AG08396 (cell line): ENCODE results near the gene HACE1.

Experiments
- DNase-seq: peaks from one replicate; pipeline ENCODE4 v3.0.0; 2012; ENCODE audit warnings: low spot score, mixed read lengths

Gene HACE1

GRCh38 chr6:104730450-104730849 lies 129.3 kb downstream of the HACE1 start:
- no peak for DNase-seq

DNA sequence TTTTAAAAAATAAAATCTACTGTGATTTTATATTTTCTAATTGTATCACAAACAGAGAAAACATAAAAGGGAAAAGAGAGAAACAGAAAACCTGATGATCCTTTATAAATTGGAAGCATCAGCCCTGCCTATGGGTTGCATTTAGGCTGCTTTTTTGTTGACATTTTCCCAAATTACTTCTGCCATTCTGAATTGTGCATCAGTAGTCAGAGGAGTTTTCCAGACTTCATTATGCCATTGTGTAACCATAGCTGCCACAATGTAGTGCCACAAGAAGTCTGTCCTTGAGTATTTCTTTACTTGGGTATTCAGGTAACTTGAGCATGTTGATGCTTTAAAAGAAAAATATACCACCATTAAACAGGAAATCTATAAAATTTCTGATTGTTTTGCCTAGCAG lies 130.3 kb downstream of the HACE1 start:
- no peak for DNase-seq

DNA sequence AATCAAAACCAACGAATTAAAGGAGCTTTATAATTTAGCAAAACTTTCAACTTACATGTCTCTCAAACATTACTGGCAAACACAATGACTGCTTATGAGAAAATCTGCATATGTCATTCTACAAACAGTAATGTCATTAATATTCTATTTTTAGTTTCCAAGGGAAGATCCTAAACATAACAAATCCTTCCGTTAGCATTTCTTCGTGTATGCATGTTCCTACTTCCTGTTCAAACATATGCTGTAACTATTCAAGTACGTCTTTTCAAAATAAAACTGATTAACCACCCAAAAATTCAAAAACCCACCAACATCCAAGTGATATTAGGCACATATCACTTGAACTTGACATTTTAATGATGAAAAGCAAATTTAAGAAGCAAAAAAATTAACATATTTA lies 131.3 kb downstream of the HACE1 start:
- DNase-seq: peak; percentile 11

GRCh38 chr6:104718672-104719071 lies 141.0 kb downstream of the HACE1 start:
- DNase-seq: no peak

- no peak for DNase-seq
Observed at GRCh38 chr6:104716858-104717257, 142.9 kb downstream of the HACE1 start.

- no peak for DNase-seq
Observed at GRCh38 chr6:104714796-104715195, 144.9 kb downstream of the HACE1 start.

- DNase-seq: no peak
Observed at GRCh38 chr6:104713982-104714381, 145.7 kb downstream of the HACE1 start.

DNA sequence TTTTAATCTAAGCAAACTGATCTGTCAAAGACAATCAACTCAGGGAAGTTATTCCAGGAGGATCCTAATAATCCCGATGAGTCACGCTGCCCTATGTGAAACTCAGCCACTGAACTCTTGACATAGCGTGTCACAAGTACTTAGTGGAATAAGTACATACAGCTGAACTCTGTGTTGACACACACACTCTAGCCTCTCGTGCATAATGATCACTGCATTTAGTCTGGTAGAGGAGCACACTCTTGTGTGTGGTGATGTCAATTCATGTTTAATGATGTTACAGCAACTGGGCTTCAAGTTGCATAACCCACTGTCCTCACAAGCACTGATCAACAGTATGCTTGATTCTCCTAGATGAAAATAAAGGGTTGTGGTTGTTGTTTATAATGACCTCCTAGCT lies 148.3 kb downstream of the HACE1 start:
- no peak for DNase-seq

DNA sequence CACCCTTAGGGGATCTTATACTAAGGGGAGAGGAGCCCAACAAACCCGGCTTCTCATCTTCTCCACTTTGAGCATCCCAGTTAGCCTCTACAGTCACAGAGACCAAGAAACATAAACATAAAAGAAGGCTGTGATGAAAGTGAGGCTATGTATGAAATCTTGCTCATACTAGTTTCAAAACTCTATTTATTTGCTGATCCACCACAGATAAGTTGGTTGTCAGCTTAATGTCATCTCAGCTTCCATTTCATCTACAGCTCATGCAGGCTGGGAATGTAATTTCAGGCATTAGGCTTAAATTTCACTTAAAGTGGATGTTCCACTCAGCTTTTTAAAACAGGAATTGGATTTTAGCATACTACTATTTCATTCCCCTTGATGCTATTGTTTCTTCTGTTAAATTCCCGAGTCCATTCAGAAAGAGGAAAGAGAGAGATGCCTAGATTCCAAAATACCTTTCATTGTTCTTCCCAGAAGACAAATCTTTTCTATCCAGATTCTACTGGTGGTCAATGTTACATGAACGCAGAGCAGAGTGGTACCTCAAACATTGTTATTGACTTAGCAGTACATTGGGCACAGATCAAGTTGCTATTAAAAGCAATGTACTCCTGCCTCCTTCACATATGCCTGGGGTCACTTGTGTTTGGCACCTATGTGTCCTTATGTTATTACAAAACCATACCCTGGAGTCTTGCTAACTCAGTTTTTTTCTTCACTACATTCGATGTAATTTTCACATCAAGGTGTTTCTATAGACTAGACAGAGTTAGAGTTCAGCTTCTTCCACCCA lies 149.0 kb downstream of the HACE1 start:
- DNase-seq: no peak

GRCh38 chr6:104705916-104706442 lies 153.7 kb downstream of the HACE1 start:
- DNase-seq: no peak

DNA sequence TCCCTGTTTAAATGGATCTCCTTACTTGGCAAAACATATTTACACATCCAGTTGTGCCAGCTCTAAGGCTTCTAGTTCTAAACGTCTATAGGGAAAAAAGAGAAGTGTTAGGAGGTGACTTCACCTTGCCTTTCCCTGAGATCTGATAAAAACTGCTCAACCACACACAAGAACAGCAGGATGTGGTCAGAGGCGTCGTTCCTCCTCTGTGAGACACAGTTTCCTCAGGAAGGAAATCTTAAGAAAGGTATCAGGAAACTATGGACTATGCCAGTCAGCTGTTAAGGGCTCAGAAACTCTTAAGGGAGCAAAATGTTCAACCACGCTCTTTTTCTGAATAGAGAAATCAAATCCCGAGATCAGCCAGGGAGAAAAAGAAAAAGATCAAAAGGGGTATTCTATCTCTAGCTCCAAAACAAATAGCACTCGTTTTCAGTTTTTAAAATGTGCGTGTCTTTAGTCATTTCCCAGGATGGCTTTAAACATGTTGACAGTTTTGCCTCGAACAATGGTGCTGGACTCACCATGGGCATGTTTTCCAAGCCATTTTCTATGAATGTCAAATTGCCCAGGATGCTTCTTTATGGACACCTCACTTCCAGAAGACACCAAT lies 154.5 kb downstream of the HACE1 start:
- no peak for DNase-seq

DNA sequence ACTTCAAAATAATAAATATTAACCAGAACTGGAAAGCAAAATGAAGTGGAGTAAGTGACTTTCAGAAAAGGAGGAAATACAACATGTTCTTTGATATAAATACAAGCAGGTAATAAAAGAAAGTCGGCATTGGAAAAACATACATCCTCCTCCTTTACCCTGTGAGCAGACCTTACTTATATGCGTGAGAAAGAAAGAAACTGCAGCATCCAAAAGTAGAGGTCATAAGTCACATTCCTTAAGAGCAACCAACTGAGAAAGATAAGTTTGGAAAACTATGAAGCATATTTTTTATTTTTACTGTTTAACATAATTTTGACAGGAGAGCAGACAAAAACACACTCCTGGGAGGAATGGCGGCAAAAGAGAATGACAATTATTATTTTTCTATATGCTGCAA lies 155.5 kb downstream of the HACE1 start:
- DNase-seq: no peak

DNA sequence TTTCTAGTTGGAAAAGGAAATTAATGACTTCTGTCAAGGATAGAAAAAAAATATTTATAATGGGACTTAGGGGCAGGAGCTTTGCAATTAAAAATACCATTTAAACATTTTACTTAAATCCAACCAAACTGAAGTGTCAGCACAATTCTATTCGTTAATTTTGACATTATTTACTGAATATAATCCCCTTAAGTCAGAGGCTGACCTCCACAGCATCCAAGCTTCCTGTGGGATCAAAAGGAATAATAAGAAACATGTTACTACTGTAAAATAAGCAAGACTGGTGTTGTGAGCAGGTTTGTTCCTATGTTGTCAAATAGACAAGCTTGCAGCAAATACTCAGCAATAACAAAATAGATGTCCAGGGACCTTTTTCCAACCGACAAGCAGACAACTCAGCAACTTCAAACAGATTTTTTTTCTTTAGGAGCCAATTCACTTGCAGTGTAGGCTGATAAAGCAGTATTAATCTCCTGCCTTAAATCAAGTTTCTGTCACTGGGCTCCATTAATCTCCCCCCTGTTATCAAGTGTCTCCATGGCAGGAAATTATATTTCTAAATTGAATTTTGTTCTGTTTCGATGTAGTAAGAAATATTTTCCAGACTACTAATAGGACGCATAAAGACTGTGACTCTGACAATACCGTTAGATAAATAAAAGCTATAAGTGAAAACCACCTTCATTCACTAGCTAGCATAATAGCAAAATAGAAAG lies 157.4 kb downstream of the HACE1 start:
- DNase-seq: no peak

DNA sequence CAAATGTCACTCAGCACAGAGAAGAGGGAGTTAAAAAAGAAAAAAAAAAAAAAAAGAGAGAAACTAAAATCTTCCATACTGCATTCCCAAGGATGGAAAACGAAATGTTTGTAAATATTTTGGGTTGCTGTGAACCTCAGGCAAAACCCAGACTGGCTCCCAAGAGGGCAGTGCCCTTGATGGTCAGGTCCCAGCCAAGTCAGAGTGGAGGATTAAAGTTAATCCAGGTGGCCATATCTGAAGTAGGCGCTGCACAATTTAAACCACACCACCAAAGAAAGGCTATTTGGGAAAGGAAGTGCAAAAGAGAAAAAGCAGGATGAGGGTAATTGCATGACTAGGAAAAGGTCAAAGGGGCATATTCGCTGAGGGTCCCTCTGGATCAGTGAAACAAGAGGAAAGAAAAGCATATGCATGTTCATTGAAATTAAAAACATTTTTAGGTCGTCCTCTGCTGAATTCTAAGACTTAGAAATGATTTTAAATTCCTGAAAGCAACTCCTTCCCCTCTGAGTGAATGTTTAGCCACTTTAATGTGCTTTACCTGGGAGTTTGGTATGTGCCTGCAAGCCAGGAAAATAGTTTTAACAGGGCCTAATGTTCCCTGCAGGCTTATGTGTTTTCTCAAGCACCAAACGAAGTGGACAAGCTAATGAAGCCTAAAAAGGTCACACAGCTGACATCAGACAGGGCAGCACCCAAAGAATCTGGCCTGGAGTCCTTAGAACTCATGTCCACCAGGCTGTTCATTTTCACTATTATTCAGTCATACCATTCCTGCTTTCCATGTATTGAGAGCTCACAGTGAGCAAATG lies 159.1 kb downstream of the HACE1 start:
- no peak for DNase-seq

- DNase-seq: no peak
Observed at GRCh38 chr6:104699593-104700329, 160.0 kb downstream of the HACE1 start.

DNA sequence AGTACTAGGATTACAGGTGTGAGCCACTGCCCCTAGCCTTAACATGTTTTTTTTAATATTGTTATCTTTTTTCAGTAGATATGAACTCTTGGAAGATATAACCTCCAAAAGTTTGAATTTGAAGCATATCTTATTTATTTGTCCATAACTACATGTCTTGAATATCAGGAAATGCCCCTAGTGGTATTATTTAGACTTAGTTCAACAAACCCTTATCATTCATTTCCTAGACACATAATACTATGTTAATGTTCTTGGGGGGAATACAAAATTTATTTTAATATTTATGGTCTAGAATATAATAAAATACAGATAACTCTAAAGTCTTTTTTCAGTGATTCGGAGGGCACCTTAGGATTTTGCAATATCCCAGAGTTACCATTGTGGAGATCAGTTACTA lies 160.7 kb downstream of the HACE1 start:
- DNase-seq: no peak

DNA sequence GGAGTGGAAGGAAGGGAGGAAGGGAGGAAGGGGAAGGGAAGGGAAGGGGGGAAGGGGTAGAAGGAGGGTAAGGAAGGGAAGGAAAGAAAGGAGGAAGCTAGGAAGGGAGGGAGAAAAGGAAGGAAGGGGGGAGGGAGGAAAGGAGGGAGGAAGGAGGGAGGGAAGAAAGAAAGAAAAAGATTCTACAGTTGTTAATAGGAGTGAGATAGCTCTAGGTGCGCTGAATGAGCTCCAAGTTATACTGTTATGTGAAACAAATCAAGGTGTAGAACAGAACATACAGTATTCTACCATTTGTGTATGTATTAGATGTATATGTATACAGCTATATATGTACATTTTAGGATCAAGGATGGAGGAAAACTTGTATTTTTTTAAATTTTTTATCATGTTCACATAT lies 167.7 kb downstream of the HACE1 start:
- DNase-seq: no peak

DNA sequence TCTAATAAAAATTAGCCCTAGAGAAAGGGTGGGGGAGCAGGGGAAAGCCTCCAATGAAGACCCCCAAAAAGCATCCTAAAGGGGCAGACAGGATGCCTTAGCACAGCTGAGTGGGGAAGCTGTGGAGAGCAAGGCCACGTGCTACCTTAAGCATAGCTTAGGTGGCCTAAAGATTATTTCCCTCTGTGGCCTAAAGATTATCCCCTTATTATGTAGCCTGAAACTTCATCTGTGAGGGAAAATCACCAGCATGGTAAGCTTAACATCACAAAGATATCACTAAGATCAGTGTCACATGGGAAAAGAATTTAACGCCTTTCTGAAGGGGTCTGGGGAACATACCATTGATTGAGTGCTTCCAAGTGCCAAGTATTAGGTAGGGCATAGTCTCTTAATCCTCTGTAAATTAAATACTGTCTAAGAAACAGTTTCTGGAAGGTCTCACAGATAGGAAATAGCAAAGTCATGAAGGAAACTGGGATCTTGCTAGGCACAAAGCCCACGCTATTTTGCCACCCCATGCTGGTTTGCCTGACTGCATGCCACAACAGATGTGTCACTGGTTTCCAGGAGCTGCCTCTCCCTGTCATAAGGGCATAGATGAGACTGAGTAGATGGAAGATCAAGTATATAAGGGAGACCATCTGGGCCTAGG lies 170.0 kb downstream of the HACE1 start:
- DNase-seq: peak; percentile 36

DNA sequence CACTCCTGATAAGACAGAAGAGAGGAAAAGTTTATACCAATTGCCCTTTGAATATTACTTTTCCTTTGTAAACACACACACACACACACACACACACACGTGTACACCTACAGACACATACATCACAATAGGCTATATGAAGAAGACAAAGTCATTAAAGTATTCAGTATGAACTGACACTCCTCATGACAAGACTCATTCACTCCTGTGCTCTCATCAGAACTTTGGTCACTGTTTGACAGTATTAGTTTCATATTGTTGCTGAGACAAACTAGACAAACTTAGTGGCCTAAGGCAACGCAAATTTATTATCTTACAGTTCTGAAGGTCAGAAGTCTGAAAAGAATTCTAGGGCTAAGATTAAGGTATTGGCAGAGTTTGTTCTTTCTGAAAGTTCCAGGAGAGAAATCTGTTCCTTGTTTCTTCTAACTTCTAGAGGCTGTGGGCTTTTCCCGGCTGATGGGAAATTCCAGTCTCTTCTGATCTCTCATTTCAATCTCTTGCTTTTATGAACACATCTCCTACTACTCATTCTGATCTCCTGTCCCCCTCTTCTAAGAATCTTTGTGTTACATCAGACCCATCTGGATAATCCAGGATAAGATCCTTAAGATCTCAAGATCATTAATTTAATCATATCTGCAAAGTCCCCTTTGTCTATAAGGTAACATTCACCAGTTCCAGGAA lies 171.3 kb downstream of the HACE1 start:
- no peak for DNase-seq

- no peak for DNase-seq
Observed at GRCh38 chr6:104686550-104687175, 173.1 kb downstream of the HACE1 start.
